IPS DF 6.9 (cell line): ENCODE data around the gene LY6G6D.

Experiments
- DNase-seq: peaks from one replicate; pipeline ENCODE4 v3.0.0-alpha.2; 2013; ENCODE audit warnings: low read depth, low spot score
- H3K27ac ChIP-seq: one replicate; pipeline ENCODE4 v1.5.1; 2013; ENCODE audit warnings: low read length, control low read depth
- H3K27me3 ChIP-seq: 2 replicates; pipeline ENCODE4 v1.6.1; 2013; ENCODE audit warnings: mild to moderate bottlenecking, low read length; ENCODE audit not compliant: control insufficient read depth, insufficient read depth
- H3K36me3 ChIP-seq: 2 replicates; pipeline ENCODE4 v1.6.1; 2013; ENCODE audit warnings: low read length; ENCODE audit not compliant: control insufficient read depth, insufficient read depth
- H3K4me1 ChIP-seq: 2 replicates; pipeline ENCODE4 v1.6.1; 2013; ENCODE audit warnings: low read length; ENCODE audit not compliant: control insufficient read depth, insufficient read depth
- H3K4me3 ChIP-seq: 2 replicates; pipeline ENCODE4 v1.5.1; 2013; ENCODE audit warnings: mild to moderate bottlenecking, low read length
- H3K9me3 ChIP-seq: 2 replicates; pipeline ENCODE4 v1.6.1; 2013; ENCODE audit warnings: low read length, inconsistent platforms; ENCODE audit not compliant: control insufficient read depth, insufficient read depth
- WGBS: extraction: QIAGEN DNeasy Blood & Tissue Kit; methylation state at CpG from one replicate; pipeline ENCODE4 v1.1.7; 2013; ENCODE audit warnings: mixed read lengths, missing lambda C conversion rate; ENCODE audit not compliant: insufficient read length, insufficient coverage; 5-methylcytosine and 5-hydroxymethylcytosine counted together

LY6G6D gene

DNA sequence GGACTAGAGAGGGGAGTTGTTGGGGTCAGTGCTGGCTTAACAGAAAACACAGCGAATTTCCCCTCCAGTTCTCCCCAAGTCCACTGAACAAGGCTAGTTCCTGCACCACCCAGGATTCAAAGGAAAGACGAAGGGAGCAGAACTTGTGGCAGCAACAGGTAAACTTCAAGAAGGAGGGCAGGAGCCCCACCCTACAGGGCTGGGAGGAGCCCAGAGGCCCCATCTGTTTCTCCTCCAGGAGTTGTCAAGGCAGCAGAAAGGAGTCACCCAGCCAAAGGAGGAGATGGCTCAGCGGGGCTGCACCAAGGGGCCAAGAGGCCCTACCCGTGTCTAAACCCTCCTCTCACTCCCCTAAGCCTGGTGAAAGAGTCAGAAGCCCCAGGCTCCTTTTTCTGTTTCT is 49.0 kb downstream of the LY6G6D start:
- peaks cover 3% of the 10 kb centered on the region; the same call in 1 of the 2 replicates for H3K4me1 ChIP-seq
- DNase-seq, result no peak
- no peak overlapping the region for H3K27ac ChIP-seq
- WGBS, result no CpG with 5 or more reads among the region's 4 CpGs
- no peaks in the 10 kb centered on the region for H3K9me3 ChIP-seq
- H3K4me3 ChIP-seq, result no peak overlapping the region
- no peaks in the 10 kb centered on the region for H3K36me3 ChIP-seq
- H3K27me3 ChIP-seq, result no peaks in the 10 kb centered on the region

- Histone ChIP-seq H3K4me3 (no peak overlapping the region), H3K36me3 (no peaks in the 10 kb centered on the region), H3K9me3 (no peaks in the 10 kb centered on the region), H3K27ac (no peak overlapping the region), H3K27me3 (no peaks in the 10 kb centered on the region), H3K4me1 (peaks cover 3% of the 10 kb centered on the region; the same call in 1 of the 2 replicates)
- DNase-seq, result no peak
- WGBS, result no CpG with 5 or more reads among the region's 9 CpGs
These were observed 50.4 kb downstream of the LY6G6D start for GRCh38 chr6:31765559-31765909.

DNA sequence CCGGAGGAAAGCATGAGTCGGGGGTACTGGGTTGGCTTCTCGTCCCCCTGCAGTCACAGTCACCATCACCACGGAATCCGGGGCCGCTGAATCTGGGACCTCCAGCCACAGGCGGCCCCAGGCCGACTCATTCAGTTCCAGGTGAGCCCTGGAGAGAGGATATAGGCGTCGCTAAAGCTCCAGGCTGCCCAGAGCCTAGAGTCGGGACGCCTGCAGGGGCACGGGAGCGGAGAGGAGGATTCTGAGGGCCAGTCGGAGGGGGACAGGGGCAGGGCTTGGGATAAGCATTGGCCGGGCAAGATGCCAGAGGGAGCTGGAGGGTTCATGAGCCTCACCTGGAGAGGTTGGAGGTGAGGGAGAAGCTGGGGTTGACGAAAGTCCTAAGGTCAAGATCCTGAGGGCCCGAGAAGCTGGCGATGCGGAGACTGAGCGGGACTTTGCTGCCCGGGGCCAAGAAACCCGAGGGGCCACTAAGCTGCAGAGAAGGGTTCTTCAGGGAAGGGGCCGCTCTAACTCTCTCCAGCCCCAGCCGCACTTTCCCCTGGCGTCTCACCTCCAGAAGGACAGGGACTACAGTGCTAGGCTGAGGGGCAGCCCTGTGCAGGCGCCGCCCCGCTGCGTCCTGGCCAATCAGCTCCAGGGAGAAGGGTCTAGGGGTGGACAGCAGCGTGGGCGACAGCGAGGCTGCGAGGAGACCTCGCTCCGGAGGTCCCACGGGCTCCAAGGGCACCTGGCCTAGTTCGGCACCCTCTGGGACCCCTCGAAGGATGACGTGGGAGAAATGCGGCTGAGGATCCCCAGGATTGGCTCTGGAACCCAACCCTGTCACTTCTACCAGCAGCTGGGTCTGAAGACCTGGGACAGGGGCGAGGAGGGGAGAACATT is 51.0 kb downstream of the LY6G6D start:
- peak overlapping the region; percentile 5; the same call in 1 of the 2 replicates for H3K4me3 ChIP-seq
- peaks cover 3% of the 10 kb centered on the region; the same call in 1 of the 2 replicates for H3K4me1 ChIP-seq
- no peaks in the 10 kb centered on the region for H3K9me3 ChIP-seq
- no peaks in the 10 kb centered on the region for H3K36me3 ChIP-seq
- WGBS, result no CpG with 5 or more reads among the region's 42 CpGs
- H3K27ac ChIP-seq, result no peak overlapping the region
- no peak for DNase-seq
- H3K27me3 ChIP-seq, result no peaks in the 10 kb centered on the region

DNA sequence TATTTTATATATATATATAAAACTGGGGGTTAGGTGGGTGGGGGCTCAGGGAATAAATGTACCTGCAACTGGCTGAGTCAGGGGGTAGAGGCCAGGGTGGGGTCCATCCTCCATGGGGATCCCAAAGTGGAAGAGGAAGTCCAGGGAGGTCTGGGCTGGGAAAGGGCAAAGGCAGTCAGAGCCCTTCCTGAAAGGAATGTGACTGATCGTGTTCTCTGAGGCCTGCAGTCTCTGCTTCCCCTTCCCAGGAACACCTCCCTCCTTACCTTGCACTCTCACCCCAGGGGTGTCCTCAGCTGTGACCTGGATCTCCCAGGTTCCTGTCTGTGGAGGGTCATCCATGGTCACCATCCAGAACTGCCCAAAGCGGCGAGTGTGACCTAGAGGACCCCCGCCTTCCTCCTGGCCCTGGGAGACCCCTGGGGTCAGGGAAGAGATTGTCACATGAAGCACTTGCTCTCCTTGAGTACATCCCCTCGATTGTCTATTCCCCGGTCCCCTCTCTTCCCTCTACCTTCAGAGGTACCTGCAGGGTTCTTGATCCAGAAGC is 52.0 kb downstream of the LY6G6D start:
- no peak for DNase-seq
- no peak overlapping the region for H3K4me3 ChIP-seq
- no peak overlapping the region for H3K27ac ChIP-seq
- H3K9me3 ChIP-seq, result no peaks in the 10 kb centered on the region
- peaks cover 3% of the 10 kb centered on the region; the same call in 1 of the 2 replicates for H3K4me1 ChIP-seq
- no peaks in the 10 kb centered on the region for H3K36me3 ChIP-seq
- WGBS, result no CpG with 5 or more reads among the region's 6 CpGs
- H3K27me3 ChIP-seq, result no peaks in the 10 kb centered on the region
